Kidney (tissue), 14 donors: ENCODE results near the gene PHF2. TPM values are rescaled to one million over a fixed set of nuclear protein-coding genes. Genes with fewer than 3 reads are reported as not detected.

Experiments used
- DNase-seq, 5 donors: peaks; one replicate each; pipeline ENCODE4 v3.0.0-alpha.2; 2013 to 2020
- FAIRE-seq: peaks from 2 replicates; lab custom pipeline; 2012; peaks lifted over from hg19 to GRCh38; lab: Jason Lieb, UNC
- H3K27ac ChIP-seq, 2 donors: one replicate each; pipeline ENCODE4 v1.7.0; 2013; ENCODE audit warnings: low read depth in 2 of 2, low read length in 2 of 2, inconsistent platforms in 1 of 2
- H3K27me3 ChIP-seq: one replicate; pipeline ENCODE4 v1.7.1; 2013; ENCODE audit warnings: low read length, inconsistent platforms; ENCODE audit not compliant: control insufficient read depth, insufficient read depth
- H3K36me3 ChIP-seq, 3 donors: one replicate each; pipeline versions ENCODE4 v1.7.0 to v1.7.1; 2013; ENCODE audit warnings: low read length in 3 of 3, control low read depth in 1 of 3, inconsistent platforms in 1 of 3; ENCODE audit not compliant: insufficient read depth in 3 of 3, control insufficient read depth in 2 of 3
- H3K4me1 ChIP-seq, 3 donors: one replicate each; pipeline versions ENCODE4 v1.7.0 to v1.7.1; 2013; ENCODE audit warnings: low read length in 3 of 3, inconsistent platforms in 1 of 3, low read depth in 1 of 3; ENCODE audit not compliant: control insufficient read depth in 2 of 3, insufficient read depth in 2 of 3
- H3K4me3 ChIP-seq, 3 donors: one replicate each; pipeline versions ENCODE4 v1.7.0 to v1.8.1; 2013; ENCODE audit warnings: low read length in 3 of 3, control low read depth in 1 of 3, inconsistent platforms in 1 of 3
- H3K9ac ChIP-seq, 3 donors: one replicate each; pipeline versions ENCODE4 v1.7.0 to v1.7.1; 2013; ENCODE audit warnings: low read length in 3 of 3, control low read depth in 1 of 3, inconsistent platforms in 1 of 3
- H3K9me3 ChIP-seq, 3 donors: one replicate each; pipeline versions ENCODE4 v1.7.0 to v1.7.1; 2013; ENCODE audit warnings: low read length in 3 of 3, control low read depth in 1 of 3, inconsistent platforms in 1 of 3; ENCODE audit not compliant: control insufficient read depth in 2 of 3, insufficient read depth in 1 of 3
- CTCF ChIP-seq: IDR thresholded peaks from 3 replicates; pipeline ENCODE4 v1.5.1; 2012; ENCODE audit warnings: mild to moderate bottlenecking, moderate library complexity, borderline replicate concordance; ENCODE audit not compliant: insufficient read depth; ENCODE audit errors: extremely low read depth
- intact Hi-C: fragments of 100-400 bp; cut with DNase I; formaldehyde crosslinking; loops from one replicate; pipeline ENCODE4 v1.11.1; 2022
- polyA plus RNA-seq: library from polyadenylated mRNA; stranded (reverse); fragments of 350-450 nt; fragmentation: Illumina TruSeq; extraction: RNeasy Lipid Tissue Mini Kit (QIAGEN cat#74804); gene quantifications from one replicate; pipeline ENCODE4 v1.2.3, GENCODE V29; 2014; ENCODE audit warnings: low read depth, low replicate concordance; ENCODE audit not compliant: insufficient read depth
- total RNA-seq: library from RNA; stranded (reverse); fragmentation: NEBNext Ultra II Directional; extraction: Animal tissue kit (Norgen Biotek cat#: 25700); gene quantifications from one replicate; pipeline ENCODE4 v1.2.1, GENCODE V29; 2021
- donor health status: control.
- donor health status: control.
- donor health status: control.
- donor health status: control.
- donor health status: control.
- donor health status: DM: yes; HTN: yes; CAD: no.
- donor health status: Normal renal cell carcinoma (clear cell type).

PHF2 gene
- total and polyA plus RNA-seq, 2 donors from 2014 or later: 10.2 to 30.7 TPM

- DNase-seq (peak in 1 of 5 donors; percentile 31), FAIRE-seq (no peak)
- no peak for TF ChIP-seq CTCF
- Histone ChIP-seq H3K9me3 (no peaks in the 10 kb centered on the region), H3K36me3 (no peaks in the 10 kb centered on the region), H3K27ac (no peak overlapping the region), H3K4me3 (no peak overlapping the region), H3K27me3 (no peaks in the 10 kb centered on the region), H3K9ac (no peak overlapping the region), H3K4me1 (peaks cover 0 to 25% (median 9%) of the 10 kb centered on the region in 3 donors)
- intact Hi-C loops: no loop called here
Observed at GRCh38 chr9:93588641-93589609, 12.5 kb downstream of the PHF2 start.

GRCh38 chr9:93589688-93590087 is 13.3 kb downstream of the PHF2 start:
- Histone ChIP-seq H3K36me3 (no peaks in the 10 kb centered on the region), H3K27me3 (no peaks in the 10 kb centered on the region), H3K9ac (no peak overlapping the region), H3K27ac (no peak overlapping the region), H3K4me3 (no peak overlapping the region), H3K4me1 (peaks cover 0 to 30% (median 9%) of the 10 kb centered on the region in 3 donors), H3K9me3 (no peaks in the 10 kb centered on the region)
- peak in 4 of 5 donors; percentile 80 to 91 (median 88) for DNase-seq
- no peak for TF ChIP-seq CTCF
- intact Hi-C loops: no loop called here
- no peak for FAIRE-seq

- intact Hi-C loops: no loop called here
- Histone ChIP-seq H3K4me1 (peaks cover 0 to 29% (median 9%) of the 10 kb centered on the region in 3 donors), H3K9ac (no peak overlapping the region), H3K36me3 (peaks cover 0 to 2% (median 0%) of the 10 kb centered on the region in 3 donors), H3K9me3 (no peaks in the 10 kb centered on the region), H3K27ac (no peak overlapping the region), H3K27me3 (no peaks in the 10 kb centered on the region), H3K4me3 (no peak overlapping the region)
- no peak for TF ChIP-seq CTCF
- no peak for DNase-seq
- FAIRE-seq: no peak
Observed at GRCh38 chr9:93590609-93591234, 14.3 kb downstream of the PHF2 start.
